GM12878 (cell line): ENCODE data around the gene NBEAL1. TPM values are rescaled to one million over a fixed set of nuclear protein-coding genes. Genes with fewer than 3 reads are reported as not detected.

Source experiments
- ATAC-seq: fragments of 200-7000 bp; cut with Tn5 transposase; 3 replicates; pipeline ENCODE4 v1.9.1; 2020; ENCODE audit warnings: mild to moderate bottlenecking, moderate library complexity
- BruUV-seq: library from RNA; stranded (reverse); fragments of 400-500 nt; replicated peaks from 2 replicates; lab custom pipeline; 2021; lab: Mats Ljungman, UMichigan
- CTCF ChIA-PET: fragments of 300-600 bp; sonication (Branson Sonifier 250); formaldehyde crosslinking; extraction: SDS; loops from one replicate; lab custom pipeline; 2021; ENCODE audit warnings: inconsistent platforms; lab: Yijun Ruan, JAX
- POLR2A ChIA-PET: fragments of 350-600 bp; formaldehyde crosslinking; extraction: SDS; loops from one replicate; lab custom pipeline; 2021; ENCODE audit warnings: inconsistent platforms; lab: Charles Lee
- RAD21 ChIA-PET: fragments of 300-600 bp; sonication (Branson Sonifier 250); formaldehyde crosslinking; loops from one replicate; lab custom pipeline; 2023; ENCODE audit warnings: antibody characterized with exemption; ENCODE audit not compliant: unreplicated experiment; lab: Charles Lee
- SMC1A ChIA-PET: fragments of 300-600 bp; sonication (Branson Sonifier 250); formaldehyde crosslinking; loops from one replicate; lab custom pipeline; 2023; ENCODE audit not compliant: unreplicated experiment, uncharacterized antibody; lab: Charles Lee
- DNase-seq: peaks from one replicate; pipeline ENCODE4 v3.0.0-alpha.2; 2011; ENCODE audit warnings: low read depth, low spot score
- FAIRE-seq: peaks from 3 replicates; lab custom pipeline; 2011; peaks lifted over from hg19 to GRCh38; lab: Jason Lieb, UNC
- H2AFZ ChIP-seq: 2 replicates; pipeline ENCODE4 v1.6.0; 2011; ENCODE audit warnings: low read depth, low read length, control low read depth; ENCODE audit not compliant: control insufficient read depth
- H3K27ac ChIP-seq: 2 replicates; pipeline ENCODE4 v1.5.1; 2011; ENCODE audit warnings: control low read depth; ENCODE audit not compliant: control insufficient read depth, insufficient read depth
- H3K27me3 ChIP-seq, 2 experiments: replicated peaks in 1 of 2; 2 replicates each; pipeline versions ENCODE4 v1.6.0 to v1.6.1; 2011; ENCODE audit warnings: low read length in 1 of 2; ENCODE audit not compliant: control insufficient read depth in 2 of 2, insufficient read depth in 2 of 2
- H3K36me3 ChIP-seq, 2 experiments: 2 replicates each; pipeline ENCODE4 v1.5.1; 2011; ENCODE audit warnings: low read length in 1 of 2; ENCODE audit not compliant: control insufficient read depth in 2 of 2, insufficient read depth in 2 of 2
- H3K4me1 ChIP-seq: 2 replicates; pipeline ENCODE4 v1.6.1; 2011; ENCODE audit warnings: mild to moderate bottlenecking, low read length, moderate library complexity, mixed read lengths; ENCODE audit not compliant: control insufficient read depth, insufficient read depth
- H3K4me2 ChIP-seq: 2 replicates; pipeline ENCODE4 v1.6.0; 2011; ENCODE audit warnings: control low read depth; ENCODE audit not compliant: control insufficient read depth, insufficient read depth
- H3K4me3 ChIP-seq: fragments of 200-600 bp; sonication (generic); 2 replicates; pipeline ENCODE4 v1.5.1; 2016
- H3K79me2 ChIP-seq: 2 replicates; pipeline ENCODE4 v1.6.0; 2011; ENCODE audit warnings: low read length; ENCODE audit not compliant: control insufficient read depth, insufficient read depth
- H3K9ac ChIP-seq: 2 replicates; pipeline ENCODE4 v1.8.0; 2011; ENCODE audit warnings: low read length, control low read depth, mixed read lengths; ENCODE audit not compliant: control insufficient read depth, insufficient read depth
- H3K9me3 ChIP-seq: replicated peaks from 3 replicates; pipeline ENCODE4 v1.5.1; 2011; ENCODE audit warnings: mild to moderate bottlenecking, low read length; ENCODE audit not compliant: control insufficient read depth, insufficient read depth
- H4K20me1 ChIP-seq: 2 replicates; pipeline ENCODE4 v1.6.0; 2011; ENCODE audit not compliant: control insufficient read depth, insufficient read depth
- CREB1 ChIP-seq: IDR thresholded peaks from 2 replicates; pipeline ENCODE4 v1.6.1; 2012; ENCODE audit warnings: low read depth, mild to moderate bottlenecking, inconsistent platforms
- DPF2 ChIP-seq: fragments of 450-650 bp; IDR thresholded peaks from 2 replicates; pipeline ENCODE4 v1.6.1; 2017; ENCODE audit warnings: mild to moderate bottlenecking
- EED ChIP-seq: sonication (generic); IDR thresholded peaks from 2 replicates; pipeline ENCODE4 v1.6.1; 2016; ENCODE audit warnings: antibody characterized with exemption, low read depth
- EGR1 ChIP-seq, 2 experiments: IDR thresholded peaks; 1 replicate in 1 of 2; 2 replicates in 1 of 2; pipeline ENCODE4 v1.6.1; 2011 to 2012; ENCODE audit warnings: low read depth in 2 of 2, low read length in 2 of 2, borderline replicate concordance in 1 of 2, mild to moderate bottlenecking in 1 of 2, moderate library complexity in 1 of 2
- EP300 ChIP-seq, 2 experiments: fragments of 150-350 bp in 1 of 2; IDR thresholded peaks; 2 replicates each; pipeline ENCODE4 v1.6.1; 2011 to 2012; ENCODE audit warnings: low read depth in 2 of 2, low read length in 2 of 2, borderline replicate concordance in 1 of 2, improper control_type of control experiment in 1 of 2, inconsistent platforms in 1 of 2; ENCODE audit not compliant: control insufficient read depth in 1 of 2
- ESRRA ChIP-seq: IDR thresholded peaks from 2 replicates; pipeline ENCODE4 v1.6.1; 2012; ENCODE audit warnings: mild to moderate bottlenecking, low read length, improper control_type of control experiment
- ETV6 ChIP-seq, 2 experiments: fragments of 450-650 bp in 1 of 2; IDR thresholded peaks in 1 of 2; conservative IDR thresholded peaks in 1 of 2; 2 replicates each; pipeline ENCODE4 v1.6.1; 2014; ENCODE audit warnings: antibody characterized with exemption in 1 of 2, borderline replicate concordance in 1 of 2, low read depth in 1 of 2, mild to moderate bottlenecking in 1 of 2, moderate library complexity in 1 of 2
- EZH2 ChIP-seq: IDR thresholded peaks from 2 replicates; pipeline ENCODE4 v1.6.1; 2012; ENCODE audit warnings: low read depth, mild to moderate bottlenecking, control low read depth, inconsistent platforms, low read length, borderline replicate concordance; ENCODE audit not compliant: control insufficient read depth
- NFYA ChIP-seq: IDR thresholded peaks from 2 replicates; pipeline ENCODE4 v1.6.1; 2011; ENCODE audit warnings: low read depth, mild to moderate bottlenecking, low read length, improper control_type of control experiment, borderline replicate concordance
- RAD51 ChIP-seq: fragments of 450-650 bp; IDR thresholded peaks from 2 replicates; pipeline ENCODE4 v1.6.1; 2016; ENCODE audit warnings: moderate library complexity, mild to moderate bottlenecking, inconsistent platforms
- SMAD1 ChIP-seq: fragments of 450-650 bp; IDR thresholded peaks from 2 replicates; pipeline ENCODE4 v1.6.1; 2018; ENCODE audit warnings: mild to moderate bottlenecking, low read depth; ENCODE audit not compliant: partially characterized antibody
- SRF ChIP-seq, 2 experiments: IDR thresholded peaks; 2 replicates each; pipeline ENCODE4 v1.6.1; 2011; ENCODE audit warnings: low read depth in 2 of 2, low read length in 2 of 2, mild to moderate bottlenecking in 1 of 2, moderate library complexity in 1 of 2
- TARDBP ChIP-seq: IDR thresholded peaks from 2 replicates; pipeline ENCODE4 v1.6.1; 2016; ENCODE audit warnings: borderline replicate concordance
- TBL1XR1 ChIP-seq: IDR thresholded peaks from 2 replicates; pipeline ENCODE4 v1.6.1; 2012; ENCODE audit warnings: low read depth, low read length, improper control_type of control experiment
- ZNF622 ChIP-seq: fragments of 450-650 bp; IDR thresholded peaks from 2 replicates; pipeline ENCODE4 v1.6.1; 2017; ENCODE audit warnings: mild to moderate bottlenecking, inconsistent platforms
- whole genome bisulfite sequencing: methylation state at CpG from one replicate; pipeline ENCODE4 v1.1.6; 2016; ENCODE audit warnings: low lambda C conversion rate; ENCODE audit not compliant: insufficient replicate concordance, insufficient coverage; ENCODE audit errors: missing lambda C conversion rate; 5-methylcytosine and 5-hydroxymethylcytosine counted together
- in situ Hi-C: fragments of 300-500 bp; cut with MboI; formaldehyde crosslinking; loops from 9 replicates; pipeline ENCODE4 v1.14.3; 2018; ENCODE audit warnings: mixed read lengths
- intact Hi-C: fragments of 100-400 bp; cut with micrococcal nuclease; formaldehyde crosslinking; loops from one replicate; pipeline ENCODE4 v1.14.2; 2022; ENCODE audit not compliant: unreplicated experiment
- polyA plus RNA-seq, 11 experiments: library from polyadenylated mRNA; depleted of rRNA in 4 of 11; unstranded in 6 of 11; stranded (reverse) in 5 of 11; fragments of >200 nt; fragmentation: Nextera tagmentation in 4 of 11; fragmentation: Illumina TruSeq in 1 of 11; extraction: Ambion mirVana in 4 of 11; extraction: Trizol in 1 of 11; gene quantifications; 1 replicate in 1 of 11; 2 replicates in 10 of 11; pipeline versions ENCODE4 v1.2.1 to v1.2.3, GENCODE V29; 2011 to 2016; ENCODE audit warnings: inconsistent platforms in 2 of 11, missing spikeins in 2 of 11, low read depth in 1 of 11
- total RNA-seq, 4 experiments: library from RNA; depleted of rRNA in 3 of 4; stranded (reverse); fragments of >200 nt in 3 of 4; fragmentation: Illumina TruSeq in 1 of 4; extraction: Trizol in 1 of 4; gene quantifications; 2 replicates each; pipeline versions ENCODE4 v1.2.1 to v1.2.3, GENCODE V29; 2013 to 2021
- TF ChIP-seq, protein P1 (sequence below): fragments of 450-650 bp; formaldehyde crosslinking; IDR thresholded peaks from 2 replicates; pipeline ENCODE4 v1.4.0; 2020; ENCODE audit warnings: mild to moderate bottlenecking, moderate library complexity
- TF ChIP-seq, protein P2 (sequence below): fragments of 450-650 bp; IDR thresholded peaks from 2 replicates; pipeline ENCODE4 v1.6.1; 2017; ENCODE audit warnings: low read depth, mild to moderate bottlenecking, moderate library complexity
- TF ChIP-seq, protein P3 (sequence below): IDR thresholded peaks from 2 replicates; pipeline ENCODE4 v1.6.1; 2011; ENCODE audit warnings: low read depth, low read length, improper control_type of control experiment, borderline replicate concordance

NBEAL1 gene
- total and polyA plus RNA-seq, 10 of the 15 experiments (the other 5 are each of a cell fraction or from before 2014, with no cell fraction given): 1.9 to 16.1 (median 7.2) TPM

DNA sequence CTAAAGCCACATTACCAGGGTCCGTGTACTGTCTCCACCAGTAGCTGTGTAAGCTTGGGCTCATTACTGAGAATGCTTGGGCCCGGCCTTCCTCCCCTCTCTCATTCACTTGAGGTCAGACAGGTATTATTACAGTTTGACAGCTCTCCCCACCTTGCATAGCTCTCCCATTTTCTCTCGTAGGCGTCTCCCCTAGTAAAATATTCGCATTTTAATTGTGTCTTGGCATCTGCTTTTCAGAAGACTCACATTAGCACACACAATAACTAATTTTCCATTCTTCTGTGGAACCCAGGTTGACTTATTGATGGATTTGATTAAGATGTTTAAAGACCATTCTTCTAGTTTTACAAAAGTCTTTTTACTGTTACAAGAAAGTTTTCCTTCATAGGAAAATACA is 153.1 kb downstream of the NBEAL1 start:
- in situ Hi-C loops: no loop called here
- ATAC-seq: no peak
- H3K4me1 ChIP-seq: no peaks in the 10 kb centered on the region
- 89% methylated on average over 5 of the region's 5 CpGs for WGBS
- no peaks in the 10 kb centered on the region for H3K27me3 ChIP-seq
- ChIA-PET SMC1A (interaction anchor here (0.5 to 1.4 kb wide), 7 partner anchors 9 to 181 kb away, joined by 3 to 4 read pairs (median 3); no protein-coding TSS in a partner anchor), CTCF (interaction anchor here (1.4 kb wide), 2 partner anchors 8 to 17 kb away, joined by 3 to 4 read pairs; no protein-coding TSS in a partner anchor), RAD21 (no interaction called here), POLR2A (interaction anchor here (0.6 kb wide), 1 partner anchor 9 kb away, joined by 3 read pairs; no protein-coding TSS in a partner anchor)
- H3K79me2 ChIP-seq: no peaks in the 10 kb centered on the region
- no TSS peak for BruUV-seq
- H3K36me3 ChIP-seq: no peaks in the 10 kb centered on the region; a peak in 1 of 4 replicates
- H2AFZ ChIP-seq: no peak overlapping the region
- H3K9ac ChIP-seq: no peak overlapping the region
- DNase-seq: no peak
- intact Hi-C loops: no loop called here
- no peaks in the 10 kb centered on the region for H3K9me3 ChIP-seq
- FAIRE-seq: no peak
- no peak overlapping the region for H3K4me3 ChIP-seq
- no peak overlapping the region for H3K4me2 ChIP-seq
- no peak overlapping the region for H3K27ac ChIP-seq
- H4K20me1 ChIP-seq: no peaks in the 10 kb centered on the region
- no peak for TF ChIP-seq CREB1
- no peak for TF ChIP-seq SMAD1
- TF ChIP-seq, protein P1, sequence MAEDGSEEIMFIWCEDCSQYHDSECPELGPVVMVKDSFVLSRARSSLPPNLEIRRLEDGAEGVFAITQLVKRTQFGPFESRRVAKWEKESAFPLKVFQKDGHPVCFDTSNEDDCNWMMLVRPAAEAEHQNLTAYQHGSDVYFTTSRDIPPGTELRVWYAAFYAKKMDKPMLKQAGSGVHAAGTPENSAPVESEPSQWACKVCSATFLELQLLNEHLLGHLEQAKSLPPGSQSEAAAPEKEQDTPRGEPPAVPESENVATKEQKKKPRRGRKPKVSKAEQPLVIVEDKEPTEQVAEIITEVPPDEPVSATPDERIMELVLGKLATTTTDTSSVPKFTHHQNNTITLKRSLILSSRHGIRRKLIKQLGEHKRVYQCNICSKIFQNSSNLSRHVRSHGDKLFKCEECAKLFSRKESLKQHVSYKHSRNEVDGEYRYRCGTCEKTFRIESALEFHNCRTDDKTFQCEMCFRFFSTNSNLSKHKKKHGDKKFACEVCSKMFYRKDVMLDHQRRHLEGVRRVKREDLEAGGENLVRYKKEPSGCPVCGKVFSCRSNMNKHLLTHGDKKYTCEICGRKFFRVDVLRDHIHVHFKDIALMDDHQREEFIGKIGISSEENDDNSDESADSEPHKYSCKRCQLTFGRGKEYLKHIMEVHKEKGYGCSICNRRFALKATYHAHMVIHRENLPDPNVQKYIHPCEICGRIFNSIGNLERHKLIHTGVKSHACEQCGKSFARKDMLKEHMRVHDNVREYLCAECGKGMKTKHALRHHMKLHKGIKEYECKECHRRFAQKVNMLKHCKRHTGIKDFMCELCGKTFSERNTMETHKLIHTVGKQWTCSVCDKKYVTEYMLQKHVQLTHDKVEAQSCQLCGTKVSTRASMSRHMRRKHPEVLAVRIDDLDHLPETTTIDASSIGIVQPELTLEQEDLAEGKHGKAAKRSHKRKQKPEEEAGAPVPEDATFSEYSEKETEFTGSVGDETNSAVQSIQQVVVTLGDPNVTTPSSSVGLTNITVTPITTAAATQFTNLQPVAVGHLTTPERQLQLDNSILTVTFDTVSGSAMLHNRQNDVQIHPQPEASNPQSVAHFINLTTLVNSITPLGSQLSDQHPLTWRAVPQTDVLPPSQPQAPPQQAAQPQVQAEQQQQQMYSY (CRISPR knock-in tag): no peak
- TF ChIP-seq TBL1XR1: no peak
- no peak for TF ChIP-seq DPF2
- no peak for TF ChIP-seq RAD51
- no peak for TF ChIP-seq EGR1 (IDR thresholded peaks at IDR 0.05; ENCODE audit: borderline replicate concordance in 1 of 2, low read depth in 2 of 2, low read length in 2 of 2)
- no peak for TF ChIP-seq EP300 (IDR thresholded peaks at IDR 0.05; ENCODE audit: borderline replicate concordance in 1 of 2, control insufficient read depth in 1 of 2, low read depth in 2 of 2, low read length in 2 of 2)
- no peak for TF ChIP-seq ESRRA
- TF ChIP-seq, protein P2, sequence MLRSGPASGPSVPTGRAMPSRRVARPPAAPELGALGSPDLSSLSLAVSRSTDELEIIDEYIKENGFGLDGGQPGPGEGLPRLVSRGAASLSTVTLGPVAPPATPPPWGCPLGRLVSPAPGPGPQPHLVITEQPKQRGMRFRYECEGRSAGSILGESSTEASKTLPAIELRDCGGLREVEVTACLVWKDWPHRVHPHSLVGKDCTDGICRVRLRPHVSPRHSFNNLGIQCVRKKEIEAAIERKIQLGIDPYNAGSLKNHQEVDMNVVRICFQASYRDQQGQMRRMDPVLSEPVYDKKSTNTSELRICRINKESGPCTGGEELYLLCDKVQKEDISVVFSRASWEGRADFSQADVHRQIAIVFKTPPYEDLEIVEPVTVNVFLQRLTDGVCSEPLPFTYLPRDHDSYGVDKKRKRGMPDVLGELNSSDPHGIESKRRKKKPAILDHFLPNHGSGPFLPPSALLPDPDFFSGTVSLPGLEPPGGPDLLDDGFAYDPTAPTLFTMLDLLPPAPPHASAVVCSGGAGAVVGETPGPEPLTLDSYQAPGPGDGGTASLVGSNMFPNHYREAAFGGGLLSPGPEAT: no peak
- TF ChIP-seq NFYA: no peak
- no peak for TF ChIP-seq EZH2
- TF ChIP-seq TARDBP: no peak
- no peak for TF ChIP-seq SRF (IDR thresholded peaks at IDR 0.05; ENCODE audit: low read depth in 2 of 2, low read length in 2 of 2)
- TF ChIP-seq ETV6 (conservative IDR thresholded peaks at IDR 0.05 in 1 of 2, IDR thresholded peaks at IDR 0.05 in 1 of 2; ENCODE audit: borderline replicate concordance in 1 of 2, low read depth in 1 of 2): no peak
- TF ChIP-seq EED: no peak
- TF ChIP-seq, protein P3, sequence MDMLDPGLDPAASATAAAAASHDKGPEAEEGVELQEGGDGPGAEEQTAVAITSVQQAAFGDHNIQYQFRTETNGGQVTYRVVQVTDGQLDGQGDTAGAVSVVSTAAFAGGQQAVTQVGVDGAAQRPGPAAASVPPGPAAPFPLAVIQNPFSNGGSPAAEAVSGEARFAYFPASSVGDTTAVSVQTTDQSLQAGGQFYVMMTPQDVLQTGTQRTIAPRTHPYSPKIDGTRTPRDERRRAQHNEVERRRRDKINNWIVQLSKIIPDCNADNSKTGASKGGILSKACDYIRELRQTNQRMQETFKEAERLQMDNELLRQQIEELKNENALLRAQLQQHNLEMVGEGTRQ: no peak
- no peak for TF ChIP-seq ZNF622
